Vagina (tissue), 2 donors: ENCODE data around the gene CEACAM19.

Experiments
- CTCF ChIP-seq, 3 experiments: fragments of 450-650 bp in 2 of 3; fragments of 200-600 bp in 1 of 3; sonication (generic) in 1 of 3; IDR thresholded peaks; one replicate each; pipeline ENCODE4 v1.5.1; 2017 to 2019; ENCODE audit warnings: antibody characterized with exemption in 3 of 3, mild to moderate bottlenecking in 2 of 3, moderate library complexity in 2 of 3
- POLR2A ChIP-seq, 2 donors: fragments of 450-650 bp; IDR thresholded peaks; one replicate each; pipeline ENCODE4 v1.6.1; 2017; ENCODE audit warnings: antibody characterized with exemption in 2 of 2, mild to moderate bottlenecking in 2 of 2, moderate library complexity in 2 of 2

- TF ChIP-seq CTCF (IDR thresholded peaks at IDR 0.05) (no peak), POLR2A (IDR thresholded peaks at IDR 0.05) (no peak)
These were observed 33.7 kb downstream of the CEACAM19 start for GRCh38 chr19:44704982-44705381.
